Measurements from ENCODE around the gene SCGB1A1.
A peak's percentile ranks its signal among the peaks of the same experiment; 100 is the strongest.

DNA sequence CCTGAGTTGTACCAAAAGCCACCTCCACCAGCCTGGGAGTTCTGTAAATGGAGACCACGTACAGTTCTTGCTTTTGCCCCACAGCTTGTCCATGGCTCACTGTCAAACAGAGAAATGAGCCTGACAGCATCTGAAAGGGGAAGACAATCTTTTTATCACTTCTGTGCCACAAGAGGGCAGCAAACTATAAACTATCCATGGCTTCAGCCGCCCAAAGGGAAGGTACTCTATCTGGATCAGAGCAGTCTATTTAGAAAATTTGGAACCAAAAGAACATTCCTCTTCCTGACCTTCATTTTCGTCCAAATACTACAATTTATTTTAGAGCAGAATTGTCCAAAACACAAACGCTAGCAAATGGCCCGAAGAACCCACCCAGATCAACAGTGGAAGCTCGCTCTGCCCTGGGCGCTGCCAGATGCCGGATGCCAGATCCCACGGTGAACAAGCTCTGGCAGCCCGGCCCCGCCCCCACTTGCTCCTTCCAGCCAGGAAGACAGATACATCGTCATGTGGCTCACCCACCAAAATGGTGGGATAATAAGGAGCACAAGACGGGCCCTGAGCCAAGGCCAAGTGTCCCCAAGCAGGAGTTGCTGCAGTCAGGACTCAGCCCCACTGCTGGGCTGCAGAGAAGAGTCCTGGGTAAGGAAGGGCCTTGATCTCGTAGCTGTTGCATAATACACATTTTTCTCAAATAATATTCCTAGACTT is 23.9 kb upstream of the SCGB1A1 start:
- TF ChIP-seq, protein P1, sequence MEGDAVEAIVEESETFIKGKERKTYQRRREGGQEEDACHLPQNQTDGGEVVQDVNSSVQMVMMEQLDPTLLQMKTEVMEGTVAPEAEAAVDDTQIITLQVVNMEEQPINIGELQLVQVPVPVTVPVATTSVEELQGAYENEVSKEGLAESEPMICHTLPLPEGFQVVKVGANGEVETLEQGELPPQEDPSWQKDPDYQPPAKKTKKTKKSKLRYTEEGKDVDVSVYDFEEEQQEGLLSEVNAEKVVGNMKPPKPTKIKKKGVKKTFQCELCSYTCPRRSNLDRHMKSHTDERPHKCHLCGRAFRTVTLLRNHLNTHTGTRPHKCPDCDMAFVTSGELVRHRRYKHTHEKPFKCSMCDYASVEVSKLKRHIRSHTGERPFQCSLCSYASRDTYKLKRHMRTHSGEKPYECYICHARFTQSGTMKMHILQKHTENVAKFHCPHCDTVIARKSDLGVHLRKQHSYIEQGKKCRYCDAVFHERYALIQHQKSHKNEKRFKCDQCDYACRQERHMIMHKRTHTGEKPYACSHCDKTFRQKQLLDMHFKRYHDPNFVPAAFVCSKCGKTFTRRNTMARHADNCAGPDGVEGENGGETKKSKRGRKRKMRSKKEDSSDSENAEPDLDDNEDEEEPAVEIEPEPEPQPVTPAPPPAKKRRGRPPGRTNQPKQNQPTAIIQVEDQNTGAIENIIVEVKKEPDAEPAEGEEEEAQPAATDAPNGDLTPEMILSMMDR (IDR thresholded peaks at IDR 0.05; ENCODE audit: poor library complexity, severe bottlenecking): peak; percentile 94
- TF ChIP-seq POLR2AphosphoS5 (IDR thresholded peaks at IDR 0.05) (no peak), TAF1 (IDR thresholded peaks at IDR 0.05; ENCODE audit: low read depth) (no peak), RAD21 (conservative IDR thresholded peaks at IDR 0.05) (peak; percentile 95), EZH2 (IDR thresholded peaks at IDR 0.05; ENCODE audit: borderline replicate concordance, insufficient read depth, low read length, poor library complexity, severe bottlenecking) (no peak), SMC3 (conservative IDR thresholded peaks at IDR 0.05; ENCODE audit: poor library complexity) (peak; percentile 91), EP300 (conservative IDR thresholded peaks at IDR 0.05; ENCODE audit: poor library complexity, severe bottlenecking) (peak; percentile 47)

Data from neural cell (in vitro differentiated cells).